HEK293 (cell line): ENCODE data around the gene CADM4.

Source experiments
- ZNF239 ChIP-seq: fragments of 450-650 bp; formaldehyde crosslinking; IDR thresholded peaks from 2 replicates; pipeline ENCODE4 v1.5.1; 2016; ENCODE audit warnings: missing biosample characterization, missing genetic modification characterization
- ZNF670 ChIP-seq: fragments of 450-650 bp; formaldehyde crosslinking; IDR thresholded peaks from 2 replicates; pipeline ENCODE4 v1.5.1; 2016; ENCODE audit warnings: missing biosample characterization, missing genetic modification characterization, low read depth

- TF ChIP-seq ZNF239 (tag by site-specific recombination) (no peak; the same call in 1 of the 2 replicates), ZNF670 (tag by site-specific recombination) (no peak)
Measured at GRCh38 chr19:43620061-43621001, 19.3 kb downstream of the CADM4 start.
